ENCODE data around the gene FBXO11.

The FBXO11 gene

DNA sequence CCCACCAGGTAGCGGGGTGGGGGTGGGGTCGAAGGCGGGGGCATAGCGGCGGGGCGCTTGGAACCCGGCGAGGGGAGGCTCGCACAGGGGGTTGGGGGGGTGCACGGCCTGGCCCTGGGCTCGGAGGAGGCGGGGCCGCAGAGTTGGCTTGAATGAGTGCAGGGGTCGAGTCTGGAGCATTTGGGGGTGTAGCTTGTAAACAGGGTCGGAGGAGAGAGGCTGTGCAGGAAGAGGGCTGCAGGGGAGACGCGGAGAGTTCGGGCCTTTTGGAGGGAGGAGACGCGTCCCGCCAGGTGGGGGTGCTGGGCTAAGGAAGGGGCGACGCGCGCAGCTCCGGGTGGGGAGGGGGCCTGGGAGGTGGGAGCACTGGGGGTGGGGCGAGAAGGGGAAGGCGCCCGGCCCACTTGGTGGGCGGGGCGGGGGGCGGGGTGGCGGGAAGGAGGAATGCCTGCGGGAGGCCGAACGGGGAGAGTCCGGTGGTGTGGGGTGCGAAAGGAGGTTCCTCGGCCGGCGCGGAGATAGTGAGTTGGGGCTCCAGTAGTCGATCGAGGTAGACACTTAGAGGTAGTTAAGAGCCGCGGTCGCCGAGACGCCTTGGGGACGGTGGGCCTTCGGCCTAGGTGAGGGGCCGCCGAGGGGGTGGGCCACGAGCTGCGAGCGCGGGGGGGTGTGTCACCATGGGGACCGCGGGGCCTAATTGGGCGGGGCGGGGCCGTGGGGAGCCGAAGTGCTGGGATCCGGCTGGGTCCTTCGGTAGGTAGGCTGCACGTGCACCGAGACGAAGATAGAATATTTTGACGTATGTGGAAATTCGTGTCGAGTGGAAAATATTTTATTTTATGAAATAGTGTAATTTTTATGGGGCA, 122.6 kb downstream of the FBXO11 start (continued):
- TF ChIP-seq, protein P1, sequence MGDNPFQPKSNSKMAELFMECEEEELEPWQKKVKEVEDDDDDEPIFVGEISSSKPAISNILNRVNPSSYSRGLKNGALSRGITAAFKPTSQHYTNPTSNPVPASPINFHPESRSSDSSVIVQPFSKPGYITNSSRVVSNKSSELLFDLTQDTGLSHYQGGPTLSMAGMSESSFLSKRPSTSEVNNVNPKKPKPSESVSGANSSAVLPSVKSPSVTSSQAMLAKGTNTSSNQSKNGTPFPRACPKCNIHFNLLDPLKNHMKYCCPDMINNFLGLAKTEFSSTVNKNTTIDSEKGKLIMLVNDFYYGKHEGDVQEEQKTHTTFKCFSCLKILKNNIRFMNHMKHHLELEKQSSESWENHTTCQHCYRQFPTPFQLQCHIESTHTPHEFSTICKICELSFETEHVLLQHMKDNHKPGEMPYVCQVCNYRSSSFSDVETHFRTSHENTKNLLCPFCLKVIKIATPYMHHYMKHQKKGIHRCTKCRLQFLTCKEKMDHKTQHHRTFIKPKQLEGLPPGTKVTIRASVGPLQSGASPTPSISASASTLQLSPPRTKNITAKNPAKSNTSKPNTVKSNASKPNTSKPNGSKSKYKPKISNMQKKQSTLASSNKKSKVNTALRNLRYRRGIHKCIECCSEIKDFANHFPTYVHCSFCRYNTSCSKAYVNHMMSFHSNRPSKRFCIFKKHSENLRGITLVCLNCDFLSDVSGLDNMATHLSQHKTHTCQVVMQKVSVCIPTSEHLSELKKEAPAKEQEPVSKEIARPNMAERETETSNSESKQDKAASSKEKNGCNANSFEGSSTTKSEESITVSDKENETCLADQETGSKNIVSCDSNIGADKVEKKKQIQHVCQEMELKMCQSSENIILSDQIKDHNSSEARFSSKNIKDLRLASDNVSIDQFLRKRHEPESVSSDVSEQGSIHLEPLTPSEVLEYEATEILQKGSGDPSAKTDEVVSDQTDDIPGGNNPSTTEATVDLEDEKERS (tag by site-specific recombination; IDR thresholded peaks at IDR 0.05): no peak
- no peak for TF ChIP-seq ZNF114 (tag by site-specific recombination; IDR thresholded peaks at IDR 0.05)
- TF ChIP-seq, protein P2, sequence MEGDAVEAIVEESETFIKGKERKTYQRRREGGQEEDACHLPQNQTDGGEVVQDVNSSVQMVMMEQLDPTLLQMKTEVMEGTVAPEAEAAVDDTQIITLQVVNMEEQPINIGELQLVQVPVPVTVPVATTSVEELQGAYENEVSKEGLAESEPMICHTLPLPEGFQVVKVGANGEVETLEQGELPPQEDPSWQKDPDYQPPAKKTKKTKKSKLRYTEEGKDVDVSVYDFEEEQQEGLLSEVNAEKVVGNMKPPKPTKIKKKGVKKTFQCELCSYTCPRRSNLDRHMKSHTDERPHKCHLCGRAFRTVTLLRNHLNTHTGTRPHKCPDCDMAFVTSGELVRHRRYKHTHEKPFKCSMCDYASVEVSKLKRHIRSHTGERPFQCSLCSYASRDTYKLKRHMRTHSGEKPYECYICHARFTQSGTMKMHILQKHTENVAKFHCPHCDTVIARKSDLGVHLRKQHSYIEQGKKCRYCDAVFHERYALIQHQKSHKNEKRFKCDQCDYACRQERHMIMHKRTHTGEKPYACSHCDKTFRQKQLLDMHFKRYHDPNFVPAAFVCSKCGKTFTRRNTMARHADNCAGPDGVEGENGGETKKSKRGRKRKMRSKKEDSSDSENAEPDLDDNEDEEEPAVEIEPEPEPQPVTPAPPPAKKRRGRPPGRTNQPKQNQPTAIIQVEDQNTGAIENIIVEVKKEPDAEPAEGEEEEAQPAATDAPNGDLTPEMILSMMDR (tag by site-specific recombination; IDR thresholded peaks at IDR 0.05): peak; percentile 44
- TF ChIP-seq ZNF221 (tag by site-specific recombination; IDR thresholded peaks at IDR 0.05; ENCODE audit: borderline replicate concordance): no peak
- no peak for TF ChIP-seq ZNF155 (tag by site-specific recombination; IDR thresholded peaks at IDR 0.05)
- peak; percentile 60 for TF ChIP-seq SP2 (tag by site-specific recombination; IDR thresholded peaks at IDR 0.05)
- TF ChIP-seq ZNF16 (tag by site-specific recombination; IDR thresholded peaks at IDR 0.05; ENCODE audit: low read depth): no peak
- TF ChIP-seq REPIN1 (tag by site-specific recombination; IDR thresholded peaks at IDR 0.05; ENCODE audit: low read depth): no peak
- no peak for TF ChIP-seq ZNF747 (tag by site-specific recombination; IDR thresholded peaks at IDR 0.05)
- TF ChIP-seq, protein P3, sequence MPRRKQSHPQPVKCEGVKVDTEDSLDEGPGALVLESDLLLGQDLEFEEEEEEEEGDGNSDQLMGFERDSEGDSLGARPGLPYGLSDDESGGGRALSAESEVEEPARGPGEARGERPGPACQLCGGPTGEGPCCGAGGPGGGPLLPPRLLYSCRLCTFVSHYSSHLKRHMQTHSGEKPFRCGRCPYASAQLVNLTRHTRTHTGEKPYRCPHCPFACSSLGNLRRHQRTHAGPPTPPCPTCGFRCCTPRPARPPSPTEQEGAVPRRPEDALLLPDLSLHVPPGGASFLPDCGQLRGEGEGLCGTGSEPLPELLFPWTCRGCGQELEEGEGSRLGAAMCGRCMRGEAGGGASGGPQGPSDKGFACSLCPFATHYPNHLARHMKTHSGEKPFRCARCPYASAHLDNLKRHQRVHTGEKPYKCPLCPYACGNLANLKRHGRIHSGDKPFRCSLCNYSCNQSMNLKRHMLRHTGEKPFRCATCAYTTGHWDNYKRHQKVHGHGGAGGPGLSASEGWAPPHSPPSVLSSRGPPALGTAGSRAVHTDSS (tag by site-specific recombination; IDR thresholded peaks at IDR 0.05): no peak
- no peak for TF ChIP-seq ZIC2 (tag by site-specific recombination; IDR thresholded peaks at IDR 0.05)
- TF ChIP-seq RBAK (tag by site-specific recombination; IDR thresholded peaks at IDR 0.05): no peak
- TF ChIP-seq, protein P4, sequence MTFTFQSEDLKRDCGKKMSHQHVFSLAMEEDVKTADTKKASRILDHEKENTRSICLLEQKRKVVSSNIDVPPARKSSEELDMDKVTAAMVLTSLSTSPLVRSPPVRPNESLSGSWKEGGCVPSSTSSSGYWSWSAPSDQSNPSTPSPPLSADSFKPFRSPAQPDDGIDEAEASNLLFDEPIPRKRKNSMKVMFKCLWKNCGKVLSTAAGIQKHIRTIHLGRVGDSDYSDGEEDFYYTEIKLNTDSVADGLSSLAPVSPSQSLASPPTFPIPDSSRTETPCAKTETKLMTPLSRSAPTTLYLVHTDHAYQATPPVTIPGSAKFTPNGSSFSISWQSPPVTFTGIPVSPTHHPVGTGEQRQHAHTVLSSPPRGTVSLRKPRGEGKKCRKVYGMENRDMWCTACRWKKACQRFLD (tag by site-specific recombination; IDR thresholded peaks at IDR 0.05): no peak
- TF ChIP-seq ZNF558 (tag by site-specific recombination; IDR thresholded peaks at IDR 0.05): no peak
- TF ChIP-seq ZNF426 (tag by site-specific recombination; IDR thresholded peaks at IDR 0.05): no peak
- TF ChIP-seq ZNF248 (tag by site-specific recombination; IDR thresholded peaks at IDR 0.05): no peak
- TF ChIP-seq GLI2 (tag by site-specific recombination; IDR thresholded peaks at IDR 0.05; ENCODE audit: borderline replicate concordance, low read depth): no peak
- TF ChIP-seq ZNF37A (tag by site-specific recombination; IDR thresholded peaks at IDR 0.05): no peak
- TF ChIP-seq ZXDB (tag by site-specific recombination; IDR thresholded peaks at IDR 0.05): no peak
- TF ChIP-seq, protein P5, sequence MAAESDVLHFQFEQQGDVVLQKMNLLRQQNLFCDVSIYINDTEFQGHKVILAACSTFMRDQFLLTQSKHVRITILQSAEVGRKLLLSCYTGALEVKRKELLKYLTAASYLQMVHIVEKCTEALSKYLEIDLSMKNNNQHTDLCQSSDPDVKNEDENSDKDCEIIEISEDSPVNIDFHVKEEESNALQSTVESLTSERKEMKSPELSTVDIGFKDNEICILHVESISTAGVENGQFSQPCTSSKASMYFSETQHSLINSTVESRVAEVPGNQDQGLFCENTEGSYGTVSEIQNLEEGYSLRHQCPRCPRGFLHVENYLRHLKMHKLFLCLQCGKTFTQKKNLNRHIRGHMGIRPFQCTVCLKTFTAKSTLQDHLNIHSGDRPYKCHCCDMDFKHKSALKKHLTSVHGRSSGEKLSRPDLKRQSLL (tag by site-specific recombination; IDR thresholded peaks at IDR 0.05): no peak
- TF ChIP-seq ZNF10 (tag by site-specific recombination; IDR thresholded peaks at IDR 0.05): no peak
- TF ChIP-seq FEZF1 (tag by site-specific recombination; IDR thresholded peaks at IDR 0.05): no peak
- TF ChIP-seq, protein P6, sequence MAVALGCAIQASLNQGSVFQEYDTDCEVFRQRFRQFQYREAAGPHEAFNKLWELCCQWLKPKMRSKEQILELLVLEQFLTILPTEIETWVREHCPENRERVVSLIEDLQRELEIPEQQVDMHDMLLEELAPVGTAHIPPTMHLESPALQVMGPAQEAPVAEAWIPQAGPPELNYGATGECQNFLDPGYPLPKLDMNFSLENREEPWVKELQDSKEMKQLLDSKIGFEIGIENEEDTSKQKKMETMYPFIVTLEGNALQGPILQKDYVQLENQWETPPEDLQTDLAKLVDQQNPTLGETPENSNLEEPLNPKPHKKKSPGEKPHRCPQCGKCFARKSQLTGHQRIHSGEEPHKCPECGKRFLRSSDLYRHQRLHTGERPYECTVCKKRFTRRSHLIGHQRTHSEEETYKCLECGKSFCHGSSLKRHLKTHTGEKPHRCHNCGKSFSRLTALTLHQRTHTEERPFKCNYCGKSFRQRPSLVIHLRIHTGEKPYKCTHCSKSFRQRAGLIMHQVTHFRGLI (tag by site-specific recombination; IDR thresholded peaks at IDR 0.05): no peak
- TF ChIP-seq, protein P7, sequence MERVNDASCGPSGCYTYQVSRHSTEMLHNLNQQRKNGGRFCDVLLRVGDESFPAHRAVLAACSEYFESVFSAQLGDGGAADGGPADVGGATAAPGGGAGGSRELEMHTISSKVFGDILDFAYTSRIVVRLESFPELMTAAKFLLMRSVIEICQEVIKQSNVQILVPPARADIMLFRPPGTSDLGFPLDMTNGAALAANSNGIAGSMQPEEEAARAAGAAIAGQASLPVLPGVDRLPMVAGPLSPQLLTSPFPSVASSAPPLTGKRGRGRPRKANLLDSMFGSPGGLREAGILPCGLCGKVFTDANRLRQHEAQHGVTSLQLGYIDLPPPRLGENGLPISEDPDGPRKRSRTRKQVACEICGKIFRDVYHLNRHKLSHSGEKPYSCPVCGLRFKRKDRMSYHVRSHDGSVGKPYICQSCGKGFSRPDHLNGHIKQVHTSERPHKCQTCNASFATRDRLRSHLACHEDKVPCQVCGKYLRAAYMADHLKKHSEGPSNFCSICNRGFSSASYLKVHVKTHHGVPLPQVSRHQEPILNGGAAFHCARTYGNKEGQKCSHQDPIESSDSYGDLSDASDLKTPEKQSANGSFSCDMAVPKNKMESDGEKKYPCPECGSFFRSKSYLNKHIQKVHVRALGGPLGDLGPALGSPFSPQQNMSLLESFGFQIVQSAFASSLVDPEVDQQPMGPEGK (tag by site-specific recombination; IDR thresholded peaks at IDR 0.05): peak; percentile 28; the same call in 1 of the 2 replicates
- TF ChIP-seq YY1 (tag by site-specific recombination; IDR thresholded peaks at IDR 0.05): no peak
- TF ChIP-seq ZNF768 (tag by site-specific recombination; IDR thresholded peaks at IDR 0.05): no peak
- TF ChIP-seq ZNF571 (tag by site-specific recombination; IDR thresholded peaks at IDR 0.05): no peak
- no peak for TF ChIP-seq ZNF473 (tag by site-specific recombination; IDR thresholded peaks at IDR 0.05)
